ENCODE data around the gene GJB3. TPM values are rescaled to one million over a fixed set of nuclear protein-coding genes. Genes with fewer than 3 reads are reported as not detected.
A peak's percentile ranks its signal among the peaks of the same experiment; 100 is the strongest.

GJB3 gene
- total and polyA plus RNA-seq, 2 donors from 2014 or later = 8.8 TPM; not detected in 1

- intact Hi-C loops (cut with DNase I) = no loop called here
Observed at GRCh38 chr1:34759503-34760357, 21.3 kb upstream of the GJB3 start, which contains the start of gene GJB4. GJB4 (plus strand) TSS chr1:34759740; CDS start chr1:34761255, 1,515 bp downstream.

GRCh38 chr1:34761176-34761761 lies 19.7 kb upstream of the GJB3 start:
- peak in 1 of 5 donors; percentile 62 for DNase-seq
- Histone ChIP-seq H3K36me3 (ENCODE audit: control insufficient read depth in 2 of 3, insufficient read depth in 3 of 3, low read length in 3 of 3) (no peaks in the 10 kb centered on the region), H3K27ac (ENCODE audit: low read depth in 2 of 2, low read length in 2 of 2) (no peak overlapping the region), H3K4me3 (ENCODE audit: low read length in 3 of 3) (no peak overlapping the region), H3K4me1 (ENCODE audit: control insufficient read depth in 2 of 3, insufficient read depth in 2 of 3, low read depth in 1 of 3, low read length in 3 of 3) (no peaks in the 10 kb centered on the region), H3K27me3 (ENCODE audit: control insufficient read depth, insufficient read depth, low read length) (no peaks in the 10 kb centered on the region), H3K9ac (ENCODE audit: low read length in 3 of 3) (no peak overlapping the region), H3K9me3 (ENCODE audit: control insufficient read depth in 2 of 3, insufficient read depth in 1 of 3, low read length in 3 of 3) (no peaks in the 10 kb centered on the region)
- intact Hi-C loops (cut with DNase I) = no loop called here
- FAIRE-seq = no peak
- TF ChIP-seq, protein P1, sequence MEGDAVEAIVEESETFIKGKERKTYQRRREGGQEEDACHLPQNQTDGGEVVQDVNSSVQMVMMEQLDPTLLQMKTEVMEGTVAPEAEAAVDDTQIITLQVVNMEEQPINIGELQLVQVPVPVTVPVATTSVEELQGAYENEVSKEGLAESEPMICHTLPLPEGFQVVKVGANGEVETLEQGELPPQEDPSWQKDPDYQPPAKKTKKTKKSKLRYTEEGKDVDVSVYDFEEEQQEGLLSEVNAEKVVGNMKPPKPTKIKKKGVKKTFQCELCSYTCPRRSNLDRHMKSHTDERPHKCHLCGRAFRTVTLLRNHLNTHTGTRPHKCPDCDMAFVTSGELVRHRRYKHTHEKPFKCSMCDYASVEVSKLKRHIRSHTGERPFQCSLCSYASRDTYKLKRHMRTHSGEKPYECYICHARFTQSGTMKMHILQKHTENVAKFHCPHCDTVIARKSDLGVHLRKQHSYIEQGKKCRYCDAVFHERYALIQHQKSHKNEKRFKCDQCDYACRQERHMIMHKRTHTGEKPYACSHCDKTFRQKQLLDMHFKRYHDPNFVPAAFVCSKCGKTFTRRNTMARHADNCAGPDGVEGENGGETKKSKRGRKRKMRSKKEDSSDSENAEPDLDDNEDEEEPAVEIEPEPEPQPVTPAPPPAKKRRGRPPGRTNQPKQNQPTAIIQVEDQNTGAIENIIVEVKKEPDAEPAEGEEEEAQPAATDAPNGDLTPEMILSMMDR (IDR thresholded peaks at IDR 0.05; ENCODE audit: borderline replicate concordance, extremely low read depth, insufficient read depth) = no peak

More at GRCh38 chr1:34759503-34760357, 21.3 kb upstream of the GJB3 start, which contains the start of gene GJB4:
- TF ChIP-seq, protein P1 (IDR thresholded peaks at IDR 0.05; ENCODE audit: borderline replicate concordance, extremely low read depth, insufficient read depth) = no peak
- no peaks in the 10 kb centered on the region for H3K27me3 ChIP-seq (ENCODE audit: control insufficient read depth, insufficient read depth, low read length)
- no peaks in the 10 kb centered on the region for H3K36me3 ChIP-seq (ENCODE audit: control insufficient read depth in 2 of 3, insufficient read depth in 3 of 3, low read length in 3 of 3)
- no peaks in the 10 kb centered on the region for H3K4me1 ChIP-seq (ENCODE audit: control insufficient read depth in 2 of 3, insufficient read depth in 2 of 3, low read depth in 1 of 3, low read length in 3 of 3)
- H3K4me3 ChIP-seq (ENCODE audit: low read length in 3 of 3) = no peak within 1 kb of the TSS
- FAIRE-seq (no peak), DNase-seq (peak in 1 of 5 donors; percentile 57)
- H3K9me3 ChIP-seq (ENCODE audit: control insufficient read depth in 2 of 3, insufficient read depth in 1 of 3, low read length in 3 of 3) = no peaks in the 10 kb centered on the region
- no peak within 1 kb of the TSS for H3K27ac ChIP-seq (ENCODE audit: low read depth in 2 of 2, low read length in 2 of 2)
- H3K9ac ChIP-seq (ENCODE audit: low read length in 3 of 3) = no peak within 1 kb of the TSS

GRCh38 chr1:34761776-34762307 lies 19.2 kb upstream of the GJB3 start:
- Histone ChIP-seq H3K27ac (ENCODE audit: low read depth in 2 of 2, low read length in 2 of 2) (no peak overlapping the region), H3K4me1 (ENCODE audit: control insufficient read depth in 2 of 3, insufficient read depth in 2 of 3, low read depth in 1 of 3, low read length in 3 of 3) (no peaks in the 10 kb centered on the region), H3K9me3 (ENCODE audit: control insufficient read depth in 2 of 3, insufficient read depth in 1 of 3, low read length in 3 of 3) (no peaks in the 10 kb centered on the region), H3K4me3 (ENCODE audit: low read length in 3 of 3) (no peak overlapping the region), H3K9ac (ENCODE audit: low read length in 3 of 3) (no peak overlapping the region), H3K27me3 (ENCODE audit: control insufficient read depth, insufficient read depth, low read length) (no peaks in the 10 kb centered on the region), H3K36me3 (ENCODE audit: control insufficient read depth in 2 of 3, insufficient read depth in 3 of 3, low read length in 3 of 3) (no peaks in the 10 kb centered on the region)
- DNase-seq (peak in 1 of 5 donors; percentile 49), FAIRE-seq (no peak)
- TF ChIP-seq, protein P1 (IDR thresholded peaks at IDR 0.05; ENCODE audit: borderline replicate concordance, extremely low read depth, insufficient read depth) = no peak
- intact Hi-C loops (cut with DNase I) = no loop called here

All from kidney (tissue), 14 donors.